Measurements from ENCODE around the gene TYRP1. TPM values are rescaled to one million over a fixed set of nuclear protein-coding genes. Genes with fewer than 3 reads are reported as not detected.

Gene TYRP1
- total RNA-seq, 4 donors from 2014 or later, result 0.27 TPM; not detected in 3

DNA sequence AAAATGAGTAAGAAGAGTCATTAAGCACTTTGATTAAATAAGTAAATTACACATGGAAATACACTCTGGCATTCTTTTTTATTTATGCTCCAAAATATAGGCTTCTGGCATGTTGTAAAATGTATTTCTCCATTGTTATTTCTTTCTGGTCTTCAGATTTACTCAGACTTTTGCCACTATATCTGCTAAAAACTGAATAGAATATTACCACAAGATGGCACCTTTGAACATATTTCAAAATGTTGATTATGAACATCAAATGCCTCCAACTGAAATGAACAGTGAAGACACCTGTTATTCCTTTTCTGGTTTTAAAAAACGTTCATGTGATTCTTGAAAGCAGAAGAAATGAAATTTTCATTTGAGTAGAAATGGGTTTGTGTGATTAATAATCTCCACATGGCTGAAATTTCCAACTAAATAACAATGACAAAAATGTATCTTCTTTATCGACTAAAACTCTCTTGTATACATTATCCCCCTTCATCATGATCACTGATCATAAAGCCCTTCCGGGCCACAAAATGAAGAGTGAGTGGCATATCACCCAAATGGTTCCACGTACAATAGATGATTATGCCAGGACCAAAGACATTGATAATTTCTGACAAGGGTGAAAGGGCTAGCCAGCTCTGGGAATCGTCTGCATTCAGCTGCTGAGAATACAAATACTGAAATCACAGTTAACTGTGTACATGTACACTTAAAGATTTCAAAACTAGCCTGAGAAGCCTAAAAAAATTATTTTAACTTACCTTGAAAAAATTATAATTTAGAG is 23.8 kb downstream of the TYRP1 start:
- DNase-seq, result no peak
- Histone ChIP-seq H3K36me3 (no peaks in the 10 kb centered on the region), H3K27ac (no peak overlapping the region), H3K4me3 (replicated peaks in 1 of 3) (no peak overlapping the region), H3K27me3 (no peaks in the 10 kb centered on the region), H3K4me1 (no peaks in the 10 kb centered on the region), H3K9me3 (no peaks in the 10 kb centered on the region)
- WGBS, 2 donors, result 78 to 80% methylated on average over 5 of the region's 5 CpGs
- TF ChIP-seq, protein P1, sequence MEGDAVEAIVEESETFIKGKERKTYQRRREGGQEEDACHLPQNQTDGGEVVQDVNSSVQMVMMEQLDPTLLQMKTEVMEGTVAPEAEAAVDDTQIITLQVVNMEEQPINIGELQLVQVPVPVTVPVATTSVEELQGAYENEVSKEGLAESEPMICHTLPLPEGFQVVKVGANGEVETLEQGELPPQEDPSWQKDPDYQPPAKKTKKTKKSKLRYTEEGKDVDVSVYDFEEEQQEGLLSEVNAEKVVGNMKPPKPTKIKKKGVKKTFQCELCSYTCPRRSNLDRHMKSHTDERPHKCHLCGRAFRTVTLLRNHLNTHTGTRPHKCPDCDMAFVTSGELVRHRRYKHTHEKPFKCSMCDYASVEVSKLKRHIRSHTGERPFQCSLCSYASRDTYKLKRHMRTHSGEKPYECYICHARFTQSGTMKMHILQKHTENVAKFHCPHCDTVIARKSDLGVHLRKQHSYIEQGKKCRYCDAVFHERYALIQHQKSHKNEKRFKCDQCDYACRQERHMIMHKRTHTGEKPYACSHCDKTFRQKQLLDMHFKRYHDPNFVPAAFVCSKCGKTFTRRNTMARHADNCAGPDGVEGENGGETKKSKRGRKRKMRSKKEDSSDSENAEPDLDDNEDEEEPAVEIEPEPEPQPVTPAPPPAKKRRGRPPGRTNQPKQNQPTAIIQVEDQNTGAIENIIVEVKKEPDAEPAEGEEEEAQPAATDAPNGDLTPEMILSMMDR (IDR thresholded peaks at IDR 0.05), result no peak
- no peak for TF ChIP-seq POLR2A (IDR thresholded peaks at IDR 0.05)
- intact Hi-C loops (cut with DNase I), result loop anchor here (5.0 kb wide), 1 partner anchor 370 kb away; no protein-coding TSS in a partner anchor

DNA sequence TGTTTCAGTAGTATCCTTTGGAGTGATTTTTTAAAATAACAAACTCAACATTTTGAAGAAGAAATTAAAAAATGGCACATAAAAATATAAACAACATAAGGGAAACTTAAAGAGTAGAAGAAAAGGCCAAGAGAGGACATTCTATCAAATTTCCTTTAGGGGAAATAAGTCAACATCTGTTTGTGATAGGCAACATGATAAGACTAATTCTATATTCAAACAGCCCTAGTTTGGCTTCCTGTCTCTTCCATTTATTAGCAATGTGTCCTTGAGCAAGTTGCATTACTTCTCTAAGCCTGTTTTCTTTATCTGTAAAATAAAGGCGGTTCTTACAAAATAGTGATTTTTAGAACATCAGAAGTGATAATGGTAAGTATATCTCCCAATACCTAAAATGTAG is 24.7 kb downstream of the TYRP1 start:
- Histone ChIP-seq H3K4me3 (replicated peaks in 1 of 3) (no peak overlapping the region), H3K27me3 (no peaks in the 10 kb centered on the region), H3K4me1 (no peaks in the 10 kb centered on the region), H3K9me3 (no peaks in the 10 kb centered on the region), H3K27ac (no peak overlapping the region), H3K36me3 (no peaks in the 10 kb centered on the region)
- TF ChIP-seq POLR2A (IDR thresholded peaks at IDR 0.05), result no peak
- TF ChIP-seq, protein P1 (IDR thresholded peaks at IDR 0.05), result no peak
- DNase-seq, result no peak
- intact Hi-C loops (cut with DNase I), result loop anchor here (5.0 kb wide), 1 partner anchor 369 kb away; no protein-coding TSS in a partner anchor
- 91 to 95% methylated on average over 1 of the region's 1 CpG for WGBS, 2 donors

DNA sequence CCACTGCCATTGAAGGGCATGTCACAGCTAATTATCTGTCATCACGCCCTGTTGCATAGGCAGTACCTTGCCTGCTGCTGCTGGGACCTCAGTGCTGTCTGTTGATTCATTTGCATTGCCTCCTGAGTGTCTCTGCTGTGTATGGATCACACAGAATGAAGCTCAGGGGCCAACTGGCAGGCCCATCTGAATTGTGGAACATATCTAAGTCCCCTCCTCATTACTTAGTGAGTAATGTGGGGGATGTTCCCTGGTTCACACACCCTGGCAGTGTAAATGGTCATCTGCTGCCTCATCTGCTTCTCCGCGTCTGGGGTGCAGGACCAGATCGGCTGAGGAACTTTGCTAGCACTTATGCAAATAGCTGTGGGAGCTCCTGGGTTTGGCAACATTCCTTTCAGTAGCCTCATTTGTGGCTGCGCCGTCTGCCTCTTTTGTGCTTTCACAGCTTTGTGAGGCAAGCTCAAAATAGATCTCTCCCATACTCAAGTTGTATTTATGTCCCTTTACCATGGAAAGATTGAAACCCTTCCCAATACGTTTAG is 25.4 kb downstream of the TYRP1 start:
- WGBS, 2 donors, result 54 to 59% methylated on average over 7 of the region's 7 CpGs
- H3K27ac ChIP-seq, result no peak overlapping the region
- no peak overlapping the region for H3K4me3 ChIP-seq (replicated peaks in 1 of 3)
- H3K9me3 ChIP-seq, result no peaks in the 10 kb centered on the region
- no peaks in the 10 kb centered on the region for H3K4me1 ChIP-seq
- H3K27me3 ChIP-seq, result no peaks in the 10 kb centered on the region
- intact Hi-C loops (cut with DNase I), result loop anchor here (5.0 kb wide), 1 partner anchor 369 kb away; no protein-coding TSS in a partner anchor
- no peak for DNase-seq
- H3K36me3 ChIP-seq, result no peaks in the 10 kb centered on the region
- TF ChIP-seq POLR2A (IDR thresholded peaks at IDR 0.05), result no peak
- TF ChIP-seq, protein P1 (IDR thresholded peaks at IDR 0.05), result no peak

DNA sequence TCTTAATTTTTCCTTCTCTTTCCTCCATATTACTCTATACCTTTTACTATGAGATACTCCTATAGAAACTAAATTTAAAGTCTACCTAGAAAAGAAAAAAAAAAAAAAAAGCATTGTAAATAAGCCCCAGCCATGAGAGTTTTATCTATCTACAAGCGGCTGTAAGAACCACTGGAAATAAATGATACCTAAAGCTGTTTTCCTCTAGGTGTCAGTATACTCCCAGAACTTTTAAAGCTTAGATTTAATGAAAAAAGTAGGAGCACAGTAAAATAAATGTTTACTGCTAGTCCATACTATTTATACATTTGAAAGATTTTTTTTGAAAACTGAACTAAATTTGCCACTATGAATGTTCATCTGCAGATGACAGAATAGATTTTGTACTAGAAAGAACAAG is 26.2 kb downstream of the TYRP1 start:
- Histone ChIP-seq H3K36me3 (no peaks in the 10 kb centered on the region), H3K9me3 (no peaks in the 10 kb centered on the region), H3K4me3 (replicated peaks in 1 of 3) (no peak overlapping the region), H3K4me1 (no peaks in the 10 kb centered on the region), H3K27me3 (no peaks in the 10 kb centered on the region), H3K27ac (no peak overlapping the region)
- TF ChIP-seq, protein P1 (IDR thresholded peaks at IDR 0.05), result peak in 4 of 6 experiments; percentile 28 to 56 (median 51)
- TF ChIP-seq POLR2A (IDR thresholded peaks at IDR 0.05), result no peak
- DNase-seq, result no peak
- 20 to 23% methylated on average over 1 of the region's 1 CpG for WGBS, 2 donors
- intact Hi-C loops (cut with DNase I), result loop anchor here (5.0 kb wide), 1 partner anchor 368 kb away; no protein-coding TSS in a partner anchor

DNA sequence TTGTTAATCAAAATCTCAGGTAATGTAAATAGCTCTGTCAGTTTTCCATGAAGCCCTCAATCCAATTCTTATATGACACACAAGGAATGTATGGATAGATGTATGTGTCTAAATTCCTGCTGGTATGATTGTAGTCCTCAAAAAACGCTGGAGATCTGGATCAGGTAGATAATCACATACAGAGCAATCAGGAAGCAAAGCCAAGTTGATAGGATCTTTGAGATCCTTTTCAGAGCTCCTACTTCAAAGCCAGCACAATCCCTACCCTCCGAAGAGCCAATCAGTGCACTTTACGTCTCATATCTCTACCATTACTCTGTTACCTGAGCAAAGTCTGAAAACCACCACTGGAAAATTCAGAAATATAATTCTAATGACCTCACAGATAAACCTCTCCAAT is 27.4 kb downstream of the TYRP1 start:
- H3K27ac ChIP-seq, result no peak overlapping the region
- 37 to 58% methylated on average over 3 of the region's 3 CpGs for WGBS, 2 donors
- TF ChIP-seq, protein P1 (IDR thresholded peaks at IDR 0.05), result no peak
- no peak for TF ChIP-seq POLR2A (IDR thresholded peaks at IDR 0.05)
- intact Hi-C loops (cut with DNase I), result loop anchor here (5.0 kb wide), 1 partner anchor 162 kb away; no protein-coding TSS in a partner anchor
- H3K9me3 ChIP-seq, result no peaks in the 10 kb centered on the region
- no peaks in the 10 kb centered on the region for H3K27me3 ChIP-seq
- no peaks in the 10 kb centered on the region for H3K36me3 ChIP-seq
- H3K4me3 ChIP-seq (replicated peaks in 1 of 3), result no peak overlapping the region
- no peak for DNase-seq
- no peaks in the 10 kb centered on the region for H3K4me1 ChIP-seq
